GM18907 (cell line): ENCODE results near the gene ESRRB.

Experiments used
- ATAC-seq: cut with Tn5 transposase; IDR thresholded peaks from one replicate; pipeline ENCODE4 v1.9.1; 2021; ENCODE audit warnings: mild to moderate bottlenecking, moderate library complexity; ENCODE audit not compliant: unreplicated experiment

ESRRB gene

GRCh38 chr14:76446486-76446885, 70.5 kb downstream of the ESRRB start:
- ATAC-seq = no peak

- ATAC-seq = no peak
These were observed 71.0 kb downstream of the ESRRB start for GRCh38 chr14:76446921-76447320.

GRCh38 chr14:76450476-76450875, 74.5 kb downstream of the ESRRB start:
- no peak for ATAC-seq

GRCh38 chr14:76456200-76456599, 80.3 kb downstream of the ESRRB start:
- no peak for ATAC-seq

- ATAC-seq = no peak
These were observed 81.1 kb downstream of the ESRRB start for GRCh38 chr14:76456891-76457586.

GRCh38 chr14:76457841-76458240, 81.9 kb downstream of the ESRRB start:
- no peak for ATAC-seq

- no peak for ATAC-seq
These were observed 85.9 kb downstream of the ESRRB start for GRCh38 chr14:76461886-76462285.

GRCh38 chr14:76462330-76462729, 86.4 kb downstream of the ESRRB start:
- no peak for ATAC-seq

GRCh38 chr14:76463105-76463504, 87.2 kb downstream of the ESRRB start:
- no peak for ATAC-seq

- ATAC-seq = no peak
These were observed 88.9 kb downstream of the ESRRB start for GRCh38 chr14:76464856-76465255.

GRCh38 chr14:76465664-76466063, 89.7 kb downstream of the ESRRB start:
- ATAC-seq = no peak

GRCh38 chr14:76467711-76468155, 91.8 kb downstream of the ESRRB start:
- ATAC-seq = no peak

- no peak for ATAC-seq
These were observed 96.3 kb downstream of the ESRRB start for GRCh38 chr14:76472199-76472723.

- ATAC-seq = no peak
These were observed 97.7 kb downstream of the ESRRB start for GRCh38 chr14:76473481-76474263.

- no peak for ATAC-seq
These were observed 104.5 kb downstream of the ESRRB start for GRCh38 chr14:76480426-76480825.

- no peak for ATAC-seq
These were observed 108.4 kb downstream of the ESRRB start for GRCh38 chr14:76484355-76484754.

GRCh38 chr14:76486251-76486743, 110.4 kb downstream of the ESRRB start:
- ATAC-seq = no peak

- ATAC-seq = no peak
These were observed 112.6 kb downstream of the ESRRB start for GRCh38 chr14:76488551-76488950.

GRCh38 chr14:76489667-76490066, 113.7 kb downstream of the ESRRB start:
- ATAC-seq = no peak

GRCh38 chr14:76490111-76490510, 114.2 kb downstream of the ESRRB start:
- ATAC-seq = no peak

- no peak for ATAC-seq
These were observed 114.8 kb downstream of the ESRRB start for GRCh38 chr14:76490735-76491134.
